Measurements from ENCODE around the gene EMX2. TPM values are rescaled to one million over a fixed set of nuclear protein-coding genes. Genes with fewer than 3 reads are reported as not detected.

Gene EMX2
- total RNA-seq, result 4.1 and 6.1 TPM in 2 replicates

DNA sequence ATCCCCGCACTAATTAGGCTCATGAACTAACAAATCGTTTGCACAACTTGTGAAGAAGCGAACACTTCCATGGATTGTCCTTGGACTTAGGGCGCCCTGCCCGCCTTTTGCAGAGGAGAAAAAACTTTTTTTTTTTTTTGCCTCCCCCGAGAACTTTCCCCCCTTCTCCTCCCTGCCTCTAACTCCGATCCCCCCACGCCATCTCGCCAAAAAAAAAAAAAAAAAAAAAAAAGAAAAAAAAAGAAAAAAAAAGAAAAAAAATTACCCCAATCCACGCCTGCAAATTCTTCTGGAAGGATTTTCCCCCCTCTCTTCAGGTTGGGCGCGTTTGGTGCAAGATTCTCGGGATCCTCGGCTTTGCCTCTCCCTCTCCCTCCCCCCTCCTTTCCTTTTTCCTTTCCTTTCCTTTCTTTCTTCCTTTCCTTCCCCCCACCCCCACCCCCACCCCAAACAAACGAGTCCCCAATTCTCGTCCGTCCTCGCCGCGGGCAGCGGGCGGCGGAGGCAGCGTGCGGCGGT, at the start of gene EMX2:
Gene EMX2 (plus strand): TSS at position 41 of the 519 bp plus-strand sequence. CDS start 522 bp downstream, outside the sequence.
- no peaks in the 10 kb centered on the region for H3K36me3 ChIP-seq (ENCODE audit: control insufficient read depth, insufficient read depth, low read length)
- peak within 1 kb of the TSS; percentile 86 for H3K4me3 ChIP-seq (ENCODE audit: low read depth, low read length)
- peaks cover 7% of the 10 kb centered on the region for H3K27me3 ChIP-seq (ENCODE audit: control insufficient read depth, insufficient read depth, low read length)
- TF ChIP-seq, protein P1, sequence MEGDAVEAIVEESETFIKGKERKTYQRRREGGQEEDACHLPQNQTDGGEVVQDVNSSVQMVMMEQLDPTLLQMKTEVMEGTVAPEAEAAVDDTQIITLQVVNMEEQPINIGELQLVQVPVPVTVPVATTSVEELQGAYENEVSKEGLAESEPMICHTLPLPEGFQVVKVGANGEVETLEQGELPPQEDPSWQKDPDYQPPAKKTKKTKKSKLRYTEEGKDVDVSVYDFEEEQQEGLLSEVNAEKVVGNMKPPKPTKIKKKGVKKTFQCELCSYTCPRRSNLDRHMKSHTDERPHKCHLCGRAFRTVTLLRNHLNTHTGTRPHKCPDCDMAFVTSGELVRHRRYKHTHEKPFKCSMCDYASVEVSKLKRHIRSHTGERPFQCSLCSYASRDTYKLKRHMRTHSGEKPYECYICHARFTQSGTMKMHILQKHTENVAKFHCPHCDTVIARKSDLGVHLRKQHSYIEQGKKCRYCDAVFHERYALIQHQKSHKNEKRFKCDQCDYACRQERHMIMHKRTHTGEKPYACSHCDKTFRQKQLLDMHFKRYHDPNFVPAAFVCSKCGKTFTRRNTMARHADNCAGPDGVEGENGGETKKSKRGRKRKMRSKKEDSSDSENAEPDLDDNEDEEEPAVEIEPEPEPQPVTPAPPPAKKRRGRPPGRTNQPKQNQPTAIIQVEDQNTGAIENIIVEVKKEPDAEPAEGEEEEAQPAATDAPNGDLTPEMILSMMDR (IDR thresholded peaks at IDR 0.05; ENCODE audit: insufficient read depth, low read length, poor library complexity, severe bottlenecking), result no peak
- DNase-seq (ENCODE audit: low read depth), result no peak

DNA sequence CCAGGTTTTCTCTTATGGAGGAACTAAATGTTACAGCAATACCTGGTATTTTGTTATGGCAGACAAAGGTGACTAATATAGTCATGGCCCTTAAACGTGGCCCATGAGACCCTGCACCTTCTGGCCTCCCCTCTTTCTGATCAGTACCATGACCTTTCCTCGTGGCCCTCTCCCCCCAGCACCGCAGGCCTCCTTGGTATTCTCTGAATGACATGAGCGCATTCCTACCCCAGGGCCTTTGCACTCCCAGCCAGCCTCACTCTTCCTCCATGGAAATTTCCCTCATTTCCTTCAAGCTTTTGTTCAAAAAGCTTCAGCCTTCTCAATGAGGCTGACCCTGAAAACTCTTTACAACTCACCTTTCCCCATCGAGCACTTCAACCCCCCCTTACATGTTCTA, 46.5 kb upstream of the EMX2 start:
- Histone ChIP-seq H3K27me3 (ENCODE audit: control insufficient read depth, insufficient read depth, low read length) (no peaks in the 10 kb centered on the region), H3K4me3 (ENCODE audit: low read depth, low read length) (no peak overlapping the region), H3K36me3 (ENCODE audit: control insufficient read depth, insufficient read depth, low read length) (no peaks in the 10 kb centered on the region)
- no peak for DNase-seq (ENCODE audit: low read depth)
- TF ChIP-seq, protein P1 (IDR thresholded peaks at IDR 0.05; ENCODE audit: insufficient read depth, low read length, poor library complexity, severe bottlenecking), result no peak

DNA sequence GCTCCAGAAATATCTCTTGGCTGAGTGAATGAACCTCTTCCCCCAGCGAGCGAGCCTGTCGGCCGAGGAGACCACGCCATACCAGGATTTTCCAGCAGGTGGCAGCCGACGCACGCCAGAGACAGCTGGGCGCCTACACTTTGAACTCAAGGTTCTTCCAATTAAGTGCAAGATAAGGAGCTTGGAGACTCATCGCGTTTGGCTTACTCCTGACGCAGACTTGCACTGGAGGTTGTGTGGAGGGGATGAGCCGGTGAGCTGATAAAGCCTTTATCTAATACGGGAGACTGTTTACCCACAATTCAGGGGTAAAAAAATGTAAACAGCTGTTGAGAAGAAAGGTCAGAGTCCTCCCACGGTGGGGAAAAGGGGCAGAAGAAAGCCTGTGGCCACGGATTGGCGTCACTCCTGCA, 45.9 kb upstream of the EMX2 start:
- no peaks in the 10 kb centered on the region for H3K36me3 ChIP-seq (ENCODE audit: control insufficient read depth, insufficient read depth, low read length)
- no peaks in the 10 kb centered on the region for H3K27me3 ChIP-seq (ENCODE audit: control insufficient read depth, insufficient read depth, low read length)
- peak; percentile 48 for DNase-seq (ENCODE audit: low read depth)
- H3K4me3 ChIP-seq (ENCODE audit: low read depth, low read length), result no peak overlapping the region
- TF ChIP-seq, protein P1 (IDR thresholded peaks at IDR 0.05; ENCODE audit: insufficient read depth, low read length, poor library complexity, severe bottlenecking), result peak; percentile 89

DNA sequence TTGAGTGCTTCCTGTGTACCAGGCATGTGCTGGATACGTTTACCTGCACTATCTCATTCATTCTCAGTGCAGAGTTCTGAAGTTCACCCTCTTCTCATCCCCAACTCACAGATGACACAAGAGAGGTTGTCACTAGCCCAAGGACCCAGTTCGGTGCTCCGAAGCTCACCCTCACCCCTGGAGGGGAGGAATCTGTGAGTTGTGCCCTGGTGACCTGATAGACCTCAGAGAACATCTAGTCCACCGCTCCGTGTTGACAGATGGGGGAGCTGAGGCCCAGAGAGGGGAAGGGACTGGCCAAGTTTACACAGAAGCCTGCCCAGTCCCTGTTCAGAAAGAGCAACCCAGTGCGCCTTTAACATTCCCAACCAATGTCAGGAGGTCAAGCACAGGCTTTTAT, 44.8 kb upstream of the EMX2 start:
- TF ChIP-seq, protein P1 (IDR thresholded peaks at IDR 0.05; ENCODE audit: insufficient read depth, low read length, poor library complexity, severe bottlenecking), result no peak
- H3K36me3 ChIP-seq (ENCODE audit: control insufficient read depth, insufficient read depth, low read length), result no peaks in the 10 kb centered on the region
- no peak overlapping the region for H3K4me3 ChIP-seq (ENCODE audit: low read depth, low read length)
- H3K27me3 ChIP-seq (ENCODE audit: control insufficient read depth, insufficient read depth, low read length), result no peaks in the 10 kb centered on the region
- DNase-seq (ENCODE audit: low read depth), result no peak

DNA sequence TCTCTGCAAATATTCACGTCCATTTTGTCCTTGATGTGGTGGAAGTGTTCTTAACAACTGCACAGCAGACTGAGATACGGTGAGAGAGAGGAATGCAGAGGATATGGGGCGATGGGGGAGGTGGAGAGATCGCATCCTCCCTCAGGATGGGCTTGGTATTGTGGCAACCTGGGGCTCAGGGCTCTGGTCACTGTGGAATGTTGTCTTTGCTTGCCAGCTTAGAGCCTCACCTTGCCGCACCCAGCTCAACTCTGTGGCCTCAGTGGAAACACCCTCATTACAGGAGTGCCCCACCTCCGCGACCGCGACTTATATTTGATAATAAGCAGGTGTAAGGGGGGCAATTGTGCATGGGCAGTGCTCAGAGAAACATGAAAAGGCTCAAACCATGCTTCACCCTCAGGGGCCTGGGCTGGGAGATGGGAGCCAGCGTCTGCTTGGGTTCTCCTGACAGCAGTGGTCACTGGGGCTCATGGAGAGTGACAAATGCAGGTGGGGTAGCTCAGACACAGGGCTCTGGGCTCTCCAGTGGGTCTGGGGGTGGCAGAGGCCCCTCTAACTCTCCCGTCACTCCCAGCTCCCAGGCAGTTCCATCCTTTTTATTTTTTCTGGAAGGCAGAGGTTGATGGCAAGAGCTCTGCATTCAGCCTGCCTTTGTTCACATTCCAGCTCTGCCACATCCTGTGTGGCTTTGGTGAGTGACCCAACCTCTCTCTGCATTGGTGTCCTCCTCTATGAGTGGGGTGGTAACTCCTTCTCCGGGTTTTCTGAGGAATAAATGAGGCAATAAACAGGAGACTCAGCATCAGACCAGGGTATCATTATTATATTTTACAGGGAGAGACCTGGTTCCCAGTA, 43.1 kb upstream of the EMX2 start:
- no peaks in the 10 kb centered on the region for H3K27me3 ChIP-seq (ENCODE audit: control insufficient read depth, insufficient read depth, low read length)
- no peak overlapping the region for H3K4me3 ChIP-seq (ENCODE audit: low read depth, low read length)
- TF ChIP-seq, protein P1 (IDR thresholded peaks at IDR 0.05; ENCODE audit: insufficient read depth, low read length, poor library complexity, severe bottlenecking), result no peak
- no peaks in the 10 kb centered on the region for H3K36me3 ChIP-seq (ENCODE audit: control insufficient read depth, insufficient read depth, low read length)
- no peak for DNase-seq (ENCODE audit: low read depth)
